ENCODE results near the gene CUEDC1. TPM values are rescaled to one million over a fixed set of nuclear protein-coding genes. Genes with fewer than 3 reads are reported as not detected.

Gene CUEDC1
- total and polyA plus RNA-seq, 11 donors = 29.6 to 68.5 (median 42.2) TPM

GRCh38 chr17:57905875-57906455 is 49.2 kb downstream of the CUEDC1 start:
- H3K27me3 ChIP-seq = no peaks in the 10 kb centered on the region
- no peak for ATAC-seq
- H3K27ac ChIP-seq = peak overlapping the region in 2 of 12 donors; percentile 48 to 94

GRCh38 chr17:57903961-57904360 is 51.3 kb downstream of the CUEDC1 start:
- H3K4me1 ChIP-seq = peaks cover 10 to 86% (median 53%) of the 10 kb centered on the region in 12 donors
- DNase-seq (peak in 2 of 5 donors; percentile 18 to 23), ATAC-seq (no peak)
- no peaks in the 10 kb centered on the region for H3K9me3 ChIP-seq
- intact Hi-C loops (cut with DNase I) = no loop called here
- WGBS, 4 donors = 90 to 96% (median 92%) methylated on average over 7 of the region's 7 CpGs
- H3K4me3 ChIP-seq = no peak overlapping the region
- H3K27ac ChIP-seq = peak overlapping the region; percentile 19 to 94 (median 82)
- TF ChIP-seq CTCF (IDR thresholded peaks at IDR 0.05) (no peak), POLR2A (IDR thresholded peaks at IDR 0.05) (no peak)
- no peaks in the 10 kb centered on the region for H3K36me3 ChIP-seq
- H3K27me3 ChIP-seq = no peaks in the 10 kb centered on the region

More at GRCh38 chr17:57905875-57906455, 49.2 kb downstream of the CUEDC1 start:
- no peaks in the 10 kb centered on the region for H3K36me3 ChIP-seq
- intact Hi-C loops (cut with DNase I) = loop anchor here in 1 of 10 donors (5.0 kb wide), 1 partner anchor 51 kb away; the partner anchor contains the start of gene CUEDC1
- DNase-seq = no peak
- H3K4me3 ChIP-seq = no peak overlapping the region
- H3K9me3 ChIP-seq = no peaks in the 10 kb centered on the region
- no peak for TF ChIP-seq POLR2A (IDR thresholded peaks at IDR 0.05)
- no peak for TF ChIP-seq CTCF (IDR thresholded peaks at IDR 0.05)
- peaks cover 4 to 72% (median 33%) of the 10 kb centered on the region in 12 donors for H3K4me1 ChIP-seq

- Histone ChIP-seq H3K27ac (peak overlapping the region; percentile 19 to 94 (median 82)), H3K9me3 (no peaks in the 10 kb centered on the region), H3K36me3 (no peaks in the 10 kb centered on the region), H3K27me3 (no peaks in the 10 kb centered on the region), H3K4me3 (no peak overlapping the region), H3K4me1 (peaks cover 12 to 91% (median 62%) of the 10 kb centered on the region in 12 donors)
- DNase-seq (peak; percentile 84 to 94 (median 92)), ATAC-seq (peak; percentile 76 to 79 (median 77))
- WGBS, 4 donors = 50 to 69% (median 63%) methylated on average over 2 to 5 of the region's 5 CpGs
- no peak for TF ChIP-seq CTCF (IDR thresholded peaks at IDR 0.05)
- TF ChIP-seq POLR2A (IDR thresholded peaks at IDR 0.05) = peak in 1 of 2 donors; percentile 31
- intact Hi-C loops (cut with DNase I) = no loop called here
Measured at GRCh38 chr17:57902800-57903759, 52.1 kb downstream of the CUEDC1 start.

All from heart left ventricle (tissue), 16 donors.